ENCODE data around the gene RAB36.
"Not testable (repeated sequence)": the region's sequence is repeated elsewhere in the genome, so short reads cannot be mapped to it uniquely, and the experiment has no call there.

The RAB36 gene

DNA sequence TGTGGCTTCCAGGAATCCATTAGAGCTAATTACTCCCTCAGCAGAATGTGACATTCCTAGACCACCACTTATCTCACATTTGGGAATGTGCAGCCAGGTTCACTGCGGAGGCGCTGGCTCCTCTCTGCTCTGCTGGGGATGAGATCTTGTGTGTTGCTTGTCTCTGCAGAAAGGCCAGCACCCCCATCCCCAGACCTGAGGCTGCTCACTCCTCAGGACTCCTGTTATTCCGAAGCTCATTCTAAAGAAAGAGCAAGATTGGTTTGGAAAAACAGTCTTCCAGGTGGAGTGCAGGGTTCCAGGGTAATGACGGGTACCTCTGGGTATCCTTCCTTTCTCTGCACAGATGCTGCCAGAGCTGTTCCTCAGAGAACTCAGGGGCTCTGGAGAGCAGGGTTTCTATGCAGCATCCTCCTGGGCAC, 24.3 kb upstream of the RAB36 start:
- no peak for DNase-seq (ENCODE audit: low read depth in 2 of 2)

DNA sequence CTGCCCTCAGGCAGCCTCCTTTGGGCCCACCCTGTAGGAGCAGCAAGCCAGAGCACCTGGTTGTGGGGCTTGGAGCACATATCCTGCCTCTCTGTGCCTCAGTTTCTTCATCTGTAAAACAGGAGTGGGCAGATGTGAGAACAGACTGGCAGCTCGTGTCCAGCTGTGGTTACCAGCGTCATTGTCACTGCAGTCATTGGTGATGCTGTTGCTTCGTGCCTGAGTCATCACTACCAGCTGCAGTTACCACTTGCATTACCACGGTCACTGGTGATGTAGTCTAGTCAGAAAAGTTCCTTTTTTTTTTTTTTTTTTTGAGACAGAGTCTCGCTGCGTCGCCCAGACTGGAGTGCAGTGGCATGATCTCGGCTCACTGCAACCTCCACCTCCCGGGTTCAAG, 23.9 kb upstream of the RAB36 start:
- no peak for DNase-seq (ENCODE audit: low read depth in 2 of 2)

DNA sequence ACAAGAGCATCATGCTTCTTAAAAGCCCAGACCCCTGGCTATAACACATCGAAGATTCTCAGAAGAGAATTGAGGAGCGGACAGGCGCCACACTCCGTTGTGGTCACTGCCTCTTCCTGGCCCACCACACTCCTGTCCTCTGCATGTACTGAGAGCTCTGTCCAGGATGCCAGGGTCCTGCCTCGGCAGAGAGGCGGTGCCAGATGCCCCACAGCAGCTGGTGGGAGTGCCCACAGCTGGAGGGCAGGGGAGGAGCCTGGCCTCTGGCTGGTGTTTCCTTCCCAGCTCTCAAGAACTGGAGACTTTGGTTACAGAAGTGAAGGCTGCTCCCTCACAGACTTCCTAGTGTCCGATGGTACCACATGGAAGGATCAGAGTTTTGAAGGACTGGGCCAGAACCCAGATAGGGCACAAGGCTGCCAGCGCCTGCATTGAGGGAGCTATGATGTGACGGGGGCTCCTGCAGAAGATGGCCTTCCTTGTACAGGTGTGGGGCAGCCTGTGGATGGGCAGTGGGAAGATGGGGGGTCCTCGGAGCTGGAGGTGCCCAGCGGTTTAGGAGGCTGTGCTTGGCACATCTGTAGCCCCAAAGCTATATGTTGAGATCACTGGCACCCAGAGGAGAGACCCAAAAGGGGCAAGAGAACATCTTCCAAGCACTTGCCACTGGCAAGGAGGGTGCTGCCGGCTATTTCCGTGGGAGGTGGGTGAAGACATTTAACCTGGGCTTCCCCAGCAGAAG, 22.9 kb upstream of the RAB36 start:
- no peak for DNase-seq (ENCODE audit: low read depth in 2 of 2)

DNA sequence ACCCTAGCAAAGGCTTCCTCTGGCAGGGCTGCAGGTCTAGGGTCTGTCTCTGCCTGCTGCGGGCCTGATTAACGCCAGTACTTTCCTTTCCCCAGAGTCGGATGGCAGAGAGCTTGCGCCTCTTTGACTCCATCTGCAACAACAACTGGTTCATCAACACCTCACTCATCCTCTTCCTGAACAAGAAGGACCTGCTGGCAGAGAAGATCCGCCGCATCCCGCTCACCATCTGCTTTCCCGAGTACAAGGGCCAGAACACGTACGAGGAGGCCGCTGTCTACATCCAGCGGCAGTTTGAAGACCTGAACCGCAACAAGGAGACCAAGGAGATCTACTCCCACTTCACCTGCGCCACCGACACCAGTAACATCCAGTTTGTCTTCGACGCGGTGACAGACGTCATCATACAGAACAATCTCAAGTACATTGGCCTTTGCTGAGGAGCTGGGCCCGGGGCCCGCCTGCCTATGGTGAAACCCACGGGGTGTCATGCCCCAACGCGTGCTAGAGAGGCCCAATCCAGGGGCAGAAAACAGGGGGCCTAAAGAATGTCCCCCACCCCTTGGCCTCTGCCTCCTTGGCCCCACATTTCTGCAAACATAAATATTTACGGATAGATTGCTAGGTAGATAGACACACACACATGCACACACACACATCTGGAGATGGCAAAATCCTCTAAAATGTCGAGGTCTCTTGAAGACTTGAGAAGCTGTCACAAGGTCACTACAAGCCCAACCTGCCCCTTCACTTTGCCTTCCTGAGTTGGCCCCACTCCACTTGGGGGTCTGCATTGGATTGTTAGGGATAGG, 22.1 kb upstream of the RAB36 start:
- no peak for DNase-seq (ENCODE audit: low read depth in 2 of 2)

DNA sequence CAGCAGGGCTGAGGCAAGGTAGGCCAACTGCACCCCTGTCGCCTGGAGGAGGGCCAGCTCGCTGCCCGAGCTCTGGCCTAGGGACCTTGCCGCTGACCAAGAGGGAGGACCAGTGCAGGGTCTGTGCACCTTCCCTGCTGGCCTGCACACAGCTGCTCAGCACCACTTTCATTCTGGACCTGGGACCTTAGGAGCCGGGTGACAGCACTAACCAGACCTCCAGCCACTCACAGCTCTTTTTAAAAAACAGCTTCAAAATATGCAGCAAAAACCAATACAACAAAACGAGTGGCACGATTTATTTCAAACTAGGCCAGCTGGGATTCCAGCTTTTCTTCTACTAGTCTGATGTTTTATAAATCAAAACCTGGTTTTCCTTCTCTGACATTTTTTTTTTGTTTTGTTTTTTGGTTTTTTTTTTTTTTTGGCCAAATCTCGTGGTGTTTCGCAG, 21.4 kb upstream of the RAB36 start:
- DNase-seq (ENCODE audit: low read depth in 2 of 2) = no peak

DNA sequence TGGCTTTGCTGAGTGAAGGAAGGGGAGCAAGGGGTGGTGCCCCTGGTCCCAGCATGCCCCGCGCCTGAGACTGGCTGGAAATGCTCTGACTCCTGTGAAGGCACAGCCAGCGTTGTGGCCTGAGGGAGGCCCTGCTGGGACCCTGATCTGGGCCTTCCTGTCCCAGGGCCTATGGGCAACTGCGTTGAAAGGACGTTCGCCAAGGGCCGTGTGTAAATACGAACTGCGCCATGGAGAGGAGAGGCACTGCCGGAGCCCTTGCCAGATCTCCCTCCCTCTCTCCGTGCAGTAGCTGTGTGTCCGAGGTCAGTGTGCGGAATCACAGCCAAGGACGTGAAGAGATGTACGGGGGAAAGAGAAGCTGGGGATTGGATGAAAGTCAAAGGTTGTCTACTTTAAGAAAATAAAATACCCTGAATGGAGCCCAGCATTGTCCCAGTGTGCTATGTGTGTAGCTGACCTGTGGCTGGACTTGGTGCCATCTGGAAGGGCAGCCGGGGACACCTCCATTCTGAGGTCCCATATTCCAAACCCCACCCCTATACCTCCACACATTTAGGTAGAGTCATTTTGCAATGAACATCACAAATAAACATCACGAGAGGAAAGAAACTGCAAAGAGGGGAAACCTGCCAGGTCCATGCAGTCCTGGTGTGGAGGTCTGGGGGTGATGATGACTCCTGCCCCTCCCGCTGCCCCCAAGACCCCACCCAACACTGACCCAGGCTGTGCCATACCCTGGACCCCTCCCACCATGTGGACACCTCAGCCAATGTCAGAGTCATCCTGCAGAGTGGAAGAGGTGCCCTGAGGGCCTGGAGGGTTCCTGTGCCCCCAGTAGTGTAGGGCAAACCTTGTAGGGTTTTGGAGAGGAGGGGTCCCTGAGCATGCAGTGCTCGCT, 20.4 kb upstream of the RAB36 start:
- DNase-seq (ENCODE audit: low read depth in 2 of 2) = no peak

DNA sequence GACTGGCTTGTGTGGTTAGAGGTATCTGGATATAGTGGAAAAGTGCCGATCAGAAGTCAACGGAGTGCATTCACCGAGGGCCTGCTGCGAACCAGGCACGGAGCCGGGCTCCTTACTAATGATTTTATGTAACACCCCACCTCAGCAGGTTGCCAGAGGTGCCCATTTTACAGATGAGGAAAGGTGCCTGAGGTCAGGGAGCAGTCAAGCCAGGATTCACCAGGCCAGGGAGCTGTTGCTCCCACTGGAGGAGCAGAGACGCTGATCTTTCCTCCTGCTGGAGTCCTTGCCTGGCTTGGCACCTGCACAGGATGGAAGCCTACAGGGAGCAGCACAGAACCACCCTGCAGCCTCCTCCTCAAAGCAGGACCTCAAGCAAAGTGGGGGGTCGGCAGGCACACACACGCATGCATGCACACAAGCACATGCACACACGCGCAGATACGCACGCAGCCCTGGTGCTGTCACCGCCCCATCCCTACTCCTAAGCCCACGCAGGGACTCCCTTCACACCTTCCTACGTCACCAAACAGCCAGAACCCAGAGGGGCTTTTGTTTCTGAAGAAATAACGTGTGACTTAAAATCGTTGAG, 19.7 kb upstream of the RAB36 start:
- no peak for DNase-seq (ENCODE audit: low read depth in 2 of 2)

DNA sequence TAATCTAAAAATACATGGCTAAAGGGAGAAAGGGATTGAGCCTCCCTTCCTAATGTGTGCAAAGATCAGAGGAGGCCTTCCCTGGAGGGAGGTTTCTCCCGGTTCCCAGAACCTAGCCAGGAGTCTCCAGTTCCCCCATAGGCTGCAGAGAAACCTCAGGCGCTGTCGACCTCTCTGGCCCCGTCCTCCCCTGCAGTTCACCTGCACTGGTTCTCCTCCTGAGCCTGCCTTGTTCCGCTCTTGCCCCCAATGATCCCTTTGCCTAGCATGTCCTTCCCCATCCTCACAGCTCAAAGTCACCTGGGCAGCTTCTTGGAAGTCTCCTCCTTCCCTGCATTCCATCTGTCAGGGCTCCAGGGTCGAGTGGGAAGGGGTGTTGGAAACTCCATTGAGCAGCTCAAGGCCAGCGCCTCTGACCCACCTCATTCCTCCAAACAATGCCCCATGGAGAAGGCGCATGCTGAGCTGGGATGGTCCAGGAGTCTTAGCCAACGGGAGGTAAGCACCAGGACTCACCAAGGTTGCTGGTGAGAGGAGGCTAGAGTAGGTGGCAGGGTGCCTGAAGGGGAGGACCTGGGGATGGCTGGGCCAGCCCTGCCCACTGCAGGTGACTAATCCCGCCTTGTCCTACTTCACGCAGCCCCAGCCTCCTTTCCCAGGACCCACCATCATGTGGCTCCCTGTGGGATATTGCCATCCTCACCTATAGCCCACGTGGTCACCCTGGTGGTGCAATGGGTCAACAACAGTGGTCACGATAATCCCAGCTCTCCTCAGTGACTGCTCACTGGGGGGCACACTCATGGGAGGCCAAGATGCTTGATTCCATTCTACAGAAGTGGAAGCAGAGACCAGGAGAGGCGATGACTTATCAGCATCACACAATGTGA, 18.9 kb upstream of the RAB36 start:
- no peak for DNase-seq (ENCODE audit: low read depth in 2 of 2)

DNA sequence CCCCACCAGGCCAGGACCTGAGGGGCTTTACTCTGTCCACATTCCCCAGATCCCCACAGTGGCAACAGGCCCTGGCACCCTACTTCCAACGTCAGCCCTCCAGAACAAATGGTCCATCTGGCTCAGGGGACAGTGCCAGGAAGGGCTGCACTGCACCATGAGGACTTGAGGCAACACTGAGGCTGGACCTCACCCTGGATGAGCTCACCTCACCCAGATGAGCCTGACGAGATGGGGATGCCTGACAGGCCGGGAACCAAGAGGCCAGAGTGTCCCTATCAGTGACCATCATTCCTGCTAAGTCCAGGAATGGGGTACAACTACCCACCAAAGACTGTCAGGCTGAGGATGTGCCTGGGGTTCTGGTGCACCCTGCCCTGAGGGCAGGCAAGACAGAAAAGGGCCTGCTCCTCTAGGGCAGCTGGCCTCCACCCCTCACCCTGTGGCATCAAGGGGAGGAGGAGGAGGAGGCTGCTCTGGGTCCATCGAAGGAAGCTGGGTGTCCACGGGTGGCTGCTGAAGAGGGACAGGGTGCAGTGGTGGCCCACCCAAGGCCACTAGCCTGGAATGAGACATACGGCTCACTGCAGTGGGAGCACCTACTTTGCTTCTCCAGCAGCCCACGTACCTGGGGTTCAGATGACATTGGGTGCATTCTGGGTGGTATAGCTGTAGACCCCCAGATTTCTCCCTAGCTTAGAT, 18.1 kb upstream of the RAB36 start:
- DNase-seq (ENCODE audit: low read depth in 2 of 2) = no peak

DNA sequence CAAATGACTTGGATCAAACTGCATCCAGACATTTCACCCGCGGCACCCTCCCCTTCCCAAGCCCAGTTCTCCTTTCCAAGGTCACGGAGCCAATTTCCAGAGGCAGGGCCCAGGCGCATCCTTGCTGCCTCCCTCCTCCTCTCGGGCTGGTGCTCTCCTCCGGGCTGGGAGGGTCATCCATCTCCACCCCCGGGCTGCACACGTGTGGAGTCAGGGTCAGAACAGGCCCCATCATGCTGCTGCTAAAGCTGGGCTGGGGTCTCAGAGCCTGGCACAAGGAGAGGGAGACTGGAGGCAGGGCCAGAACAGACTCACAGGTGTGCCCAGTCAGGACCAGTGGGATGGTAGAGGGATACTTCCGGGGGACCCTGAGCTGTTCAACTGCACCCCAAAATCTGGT, 17.5 kb upstream of the RAB36 start:
- no peak for DNase-seq (ENCODE audit: low read depth in 2 of 2)

DNA sequence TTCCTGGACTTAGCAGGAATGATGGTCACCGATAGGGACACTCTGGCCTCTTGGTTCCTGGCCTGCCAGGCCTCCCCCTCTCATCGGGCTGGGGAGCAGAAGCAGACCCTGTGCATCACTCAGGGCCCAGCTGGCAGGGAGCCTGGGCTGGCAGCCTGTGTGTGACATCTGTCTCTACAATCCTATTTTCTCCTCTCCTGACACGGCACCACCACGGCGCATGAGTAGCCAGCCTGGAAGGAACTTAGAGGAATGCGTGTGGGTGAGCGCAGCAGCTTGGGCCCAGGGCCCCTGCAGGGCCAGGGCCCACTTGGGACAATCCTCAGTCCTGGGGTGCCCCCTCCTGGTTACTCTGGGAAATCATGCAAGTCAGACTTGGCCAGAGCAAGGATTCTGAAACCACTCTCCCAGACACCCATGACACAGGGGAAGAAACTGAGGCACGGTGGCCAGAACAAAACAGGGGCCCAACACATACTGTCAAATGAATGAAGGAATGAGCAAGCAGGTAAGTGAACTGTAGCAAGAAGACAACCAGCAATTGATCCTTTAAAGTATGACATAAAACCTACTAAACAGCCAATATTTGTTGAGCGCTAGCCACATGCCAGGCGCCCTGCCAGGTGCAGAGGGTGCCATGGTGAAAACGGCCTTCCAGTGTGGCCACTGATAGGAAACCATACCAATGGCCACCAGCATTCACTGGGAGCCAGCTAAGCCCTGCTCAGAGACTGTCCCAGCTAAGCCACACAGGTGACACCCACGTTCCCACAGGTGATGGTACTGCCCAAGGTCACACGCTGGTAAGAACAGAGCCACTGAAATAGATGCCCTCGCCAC, 16.8 kb upstream of the RAB36 start:
- peak; percentile 55 to 69 for DNase-seq (ENCODE audit: low read depth in 2 of 2)

DNA sequence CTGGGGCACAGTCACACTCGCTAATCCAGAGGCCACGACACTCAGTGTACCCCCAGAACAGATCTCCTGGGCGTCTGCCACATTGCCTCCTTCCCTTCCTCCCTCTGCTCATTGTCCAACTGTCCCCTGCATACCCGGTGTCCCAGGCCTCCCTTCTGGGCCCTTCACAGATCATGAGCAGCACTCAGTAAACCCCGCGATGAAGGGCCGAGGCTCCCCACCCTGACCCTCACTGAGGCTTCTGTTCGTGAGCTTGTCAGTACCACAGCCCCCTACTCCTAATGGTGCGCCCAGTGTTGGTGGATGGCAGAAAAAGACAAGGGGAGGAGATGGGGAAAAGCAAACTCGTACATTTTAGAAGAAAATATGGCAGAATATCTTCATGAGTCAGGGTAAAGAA, 16.1 kb upstream of the RAB36 start:
- DNase-seq (ENCODE audit: low read depth in 2 of 2) = no peak

DNA sequence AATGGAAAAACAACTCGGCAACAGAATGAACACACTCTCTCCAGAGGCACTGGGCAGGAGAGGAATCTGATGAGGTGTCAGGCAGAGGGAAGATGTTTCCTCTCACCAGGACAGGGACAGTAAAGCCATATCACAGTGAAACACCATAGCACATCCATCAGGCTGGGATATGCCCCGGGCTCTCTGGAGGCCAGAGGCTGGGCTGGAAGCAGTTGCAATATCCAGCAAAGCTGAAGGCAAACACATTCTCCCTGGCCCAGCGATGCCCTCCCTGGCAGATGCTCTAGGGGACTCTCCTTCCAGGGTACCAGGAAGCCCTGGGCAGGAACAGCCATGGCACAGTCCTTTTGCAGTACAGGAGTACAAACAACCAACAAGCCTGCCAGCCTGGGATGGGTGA, 14.6 kb upstream of the RAB36 start:
- no peak for DNase-seq (ENCODE audit: low read depth in 2 of 2)

DNA sequence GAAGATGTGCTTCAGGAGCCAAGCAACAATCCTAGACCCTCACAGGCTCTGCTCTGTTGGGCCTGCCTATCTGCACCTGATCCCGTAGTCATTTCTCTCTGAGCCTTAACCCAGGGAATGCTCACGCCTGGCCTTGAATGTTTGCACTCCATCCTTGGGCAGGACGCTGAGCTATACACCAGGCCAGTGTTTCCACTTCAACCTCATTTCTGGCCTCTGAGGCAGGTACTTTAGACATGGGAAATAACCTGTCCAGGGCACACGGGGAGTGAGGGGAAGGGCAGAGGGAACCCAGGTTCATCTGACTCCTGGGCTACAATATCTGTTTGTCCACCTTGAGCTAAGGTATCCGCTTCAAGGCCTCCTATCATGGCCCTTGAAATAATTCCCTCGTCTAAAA, 13.3 kb upstream of the RAB36 start:
- no peak for DNase-seq (ENCODE audit: low read depth in 2 of 2)

DNA sequence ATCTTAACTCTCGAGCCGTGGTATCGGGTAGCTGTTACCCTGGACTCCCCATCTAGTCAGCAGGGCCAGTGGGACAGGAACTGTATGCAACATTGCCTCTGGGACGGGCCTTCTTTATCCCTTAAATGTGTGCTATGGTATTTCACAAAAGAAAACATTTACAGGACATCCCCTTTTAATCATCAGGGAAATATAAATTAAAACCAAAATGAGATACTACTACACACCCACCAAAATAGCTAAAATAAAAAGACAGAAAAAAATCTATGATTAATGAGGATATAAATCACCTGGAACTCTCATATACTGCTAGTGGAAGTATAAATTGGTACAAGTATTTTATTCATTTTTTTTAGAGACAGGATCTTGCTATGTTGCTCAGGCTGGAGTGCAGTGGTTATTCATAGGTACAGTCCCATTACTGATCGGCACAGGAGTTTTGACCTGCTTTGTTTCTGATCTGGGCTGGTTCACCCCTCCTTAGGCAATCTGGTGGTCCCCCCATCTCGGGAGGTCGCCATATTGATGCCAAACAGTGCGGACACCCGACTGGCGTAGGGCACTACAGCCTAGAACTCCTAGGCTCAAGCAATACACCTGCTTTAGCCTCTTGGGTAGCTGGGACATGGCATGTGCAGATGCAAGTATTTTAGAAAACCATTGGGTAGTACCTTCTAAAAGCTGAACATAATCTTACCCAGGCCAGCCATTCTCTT, 12.7 kb upstream of the RAB36 start:
- no peak for DNase-seq (ENCODE audit: low read depth in 2 of 2)

DNA sequence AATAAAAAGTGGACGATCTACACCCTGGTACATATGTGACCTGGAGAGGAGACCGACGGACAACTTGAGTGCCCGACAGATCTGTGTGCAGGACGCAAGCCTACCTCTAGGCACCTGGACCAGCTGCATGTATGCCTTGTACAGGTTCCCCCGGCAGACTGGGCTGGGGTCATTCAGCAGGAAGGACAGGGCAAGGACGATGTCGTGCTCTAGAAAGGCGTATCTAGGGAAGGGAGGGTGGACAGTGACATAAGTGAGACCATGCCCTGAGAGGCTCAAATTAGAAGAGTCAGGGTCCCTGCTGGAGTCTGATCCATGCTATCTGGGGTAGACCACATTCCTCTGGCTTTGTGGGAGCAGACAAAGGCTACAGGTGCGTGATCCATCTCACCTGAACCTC, 11.4 kb upstream of the RAB36 start:
- DNase-seq (ENCODE audit: low read depth in 2 of 2) = no peak

DNA sequence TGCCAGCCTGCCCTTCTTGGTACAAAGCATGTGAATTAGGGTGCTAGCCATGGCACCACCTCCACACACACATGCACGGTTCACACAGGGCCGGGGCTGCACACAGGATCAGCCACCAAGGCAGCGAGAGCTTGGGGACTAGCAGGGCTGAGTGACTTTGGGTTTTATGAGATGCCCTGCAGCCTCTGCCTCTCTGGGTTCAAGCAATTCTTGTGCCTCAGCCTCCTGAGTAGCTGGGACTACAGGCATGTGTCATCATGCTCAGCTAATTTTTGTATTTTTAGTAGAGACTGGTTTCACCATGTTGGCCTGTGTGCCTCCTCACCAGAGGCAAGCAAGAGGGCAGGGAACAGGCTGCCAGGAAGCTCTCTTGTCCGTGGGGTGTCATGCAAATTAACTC, 8.3 kb upstream of the RAB36 start:
- DNase-seq (ENCODE audit: low read depth in 2 of 2) = not testable (repeated sequence)

DNA sequence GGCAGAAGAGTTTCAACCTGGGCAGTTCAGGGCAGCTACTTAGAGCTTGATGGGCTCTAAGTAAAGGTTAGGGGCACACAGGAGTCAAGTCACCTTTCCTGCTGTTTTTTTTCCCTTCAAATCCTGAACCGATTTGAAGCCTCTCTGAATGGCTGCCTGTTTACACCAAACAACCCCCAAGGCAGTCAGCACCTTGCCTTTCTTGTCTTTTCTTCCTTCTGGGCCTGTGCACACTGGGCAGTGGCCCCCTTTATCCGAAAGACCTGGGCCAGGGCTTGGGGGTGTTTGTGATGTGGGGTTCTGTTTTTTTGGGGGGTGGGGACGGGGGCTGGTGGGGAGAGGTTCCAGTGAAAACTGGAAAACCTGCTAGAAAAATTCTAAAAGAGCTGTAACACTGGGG, 7.8 kb upstream of the RAB36 start:
- DNase-seq (ENCODE audit: low read depth in 2 of 2) = no peak

Measured in stimulated activated CD4-positive, alpha-beta T cell treated with anti-CD3 and anti-CD28 coated beads, Interleukin-4, amount 100 ng/mL, for 48 hours (primary cell).